GM12878 (cell line): ENCODE results near the gene CDH4. TPM values are rescaled to one million over a fixed set of nuclear protein-coding genes. Genes with fewer than 3 reads are reported as not detected.

Source experiments
- ATAC-seq: fragments of 200-7000 bp; cut with Tn5 transposase; 3 replicates; pipeline ENCODE4 v1.9.1; 2020; ENCODE audit warnings: mild to moderate bottlenecking, moderate library complexity
- BruUV-seq: library from RNA; stranded (reverse); fragments of 400-500 nt; replicated peaks from 2 replicates; lab custom pipeline; 2021; lab: Mats Ljungman, UMichigan
- CTCF ChIA-PET: fragments of 300-600 bp; sonication (Branson Sonifier 250); formaldehyde crosslinking; extraction: SDS; loops from one replicate; lab custom pipeline; 2021; ENCODE audit warnings: inconsistent platforms; lab: Yijun Ruan, JAX
- POLR2A ChIA-PET: fragments of 350-600 bp; formaldehyde crosslinking; extraction: SDS; loops from one replicate; lab custom pipeline; 2021; ENCODE audit warnings: inconsistent platforms; lab: Charles Lee
- RAD21 ChIA-PET: fragments of 300-600 bp; sonication (Branson Sonifier 250); formaldehyde crosslinking; loops from one replicate; lab custom pipeline; 2023; ENCODE audit warnings: antibody characterized with exemption; ENCODE audit not compliant: unreplicated experiment; lab: Charles Lee
- SMC1A ChIA-PET: fragments of 300-600 bp; sonication (Branson Sonifier 250); formaldehyde crosslinking; loops from one replicate; lab custom pipeline; 2023; ENCODE audit not compliant: unreplicated experiment, uncharacterized antibody; lab: Charles Lee
- DNase-seq: peaks from one replicate; pipeline ENCODE4 v3.0.0-alpha.2; 2011; ENCODE audit warnings: low read depth, low spot score
- FAIRE-seq: peaks from 3 replicates; lab custom pipeline; 2011; peaks lifted over from hg19 to GRCh38; lab: Jason Lieb, UNC
- H2AFZ ChIP-seq: 2 replicates; pipeline ENCODE4 v1.6.0; 2011; ENCODE audit warnings: low read depth, low read length, control low read depth; ENCODE audit not compliant: control insufficient read depth
- H3K27ac ChIP-seq: 2 replicates; pipeline ENCODE4 v1.5.1; 2011; ENCODE audit warnings: control low read depth; ENCODE audit not compliant: control insufficient read depth, insufficient read depth
- H3K27me3 ChIP-seq, 2 experiments: replicated peaks in 1 of 2; 2 replicates each; pipeline versions ENCODE4 v1.6.0 to v1.6.1; 2011; ENCODE audit warnings: low read length in 1 of 2; ENCODE audit not compliant: control insufficient read depth in 2 of 2, insufficient read depth in 2 of 2
- H3K36me3 ChIP-seq, 2 experiments: 2 replicates each; pipeline ENCODE4 v1.5.1; 2011; ENCODE audit warnings: low read length in 1 of 2; ENCODE audit not compliant: control insufficient read depth in 2 of 2, insufficient read depth in 2 of 2
- H3K4me1 ChIP-seq: 2 replicates; pipeline ENCODE4 v1.6.1; 2011; ENCODE audit warnings: mild to moderate bottlenecking, low read length, moderate library complexity, mixed read lengths; ENCODE audit not compliant: control insufficient read depth, insufficient read depth
- H3K4me2 ChIP-seq: 2 replicates; pipeline ENCODE4 v1.6.0; 2011; ENCODE audit warnings: control low read depth; ENCODE audit not compliant: control insufficient read depth, insufficient read depth
- H3K4me3 ChIP-seq: fragments of 200-600 bp; sonication (generic); 2 replicates; pipeline ENCODE4 v1.5.1; 2016
- H3K79me2 ChIP-seq: 2 replicates; pipeline ENCODE4 v1.6.0; 2011; ENCODE audit warnings: low read length; ENCODE audit not compliant: control insufficient read depth, insufficient read depth
- H3K9ac ChIP-seq: 2 replicates; pipeline ENCODE4 v1.8.0; 2011; ENCODE audit warnings: low read length, control low read depth, mixed read lengths; ENCODE audit not compliant: control insufficient read depth, insufficient read depth
- H3K9me3 ChIP-seq: replicated peaks from 3 replicates; pipeline ENCODE4 v1.5.1; 2011; ENCODE audit warnings: mild to moderate bottlenecking, low read length; ENCODE audit not compliant: control insufficient read depth, insufficient read depth
- H4K20me1 ChIP-seq: 2 replicates; pipeline ENCODE4 v1.6.0; 2011; ENCODE audit not compliant: control insufficient read depth, insufficient read depth
- E4F1 ChIP-seq: fragments of 450-650 bp; IDR thresholded peaks from 2 replicates; pipeline ENCODE4 v1.6.1; 2018; ENCODE audit warnings: borderline replicate concordance, mild to moderate bottlenecking; ENCODE audit not compliant: partially characterized antibody
- ETV6 ChIP-seq, 2 experiments: fragments of 450-650 bp in 1 of 2; IDR thresholded peaks in 1 of 2; conservative IDR thresholded peaks in 1 of 2; 2 replicates each; pipeline ENCODE4 v1.6.1; 2014; ENCODE audit warnings: antibody characterized with exemption in 1 of 2, borderline replicate concordance in 1 of 2, low read depth in 1 of 2, mild to moderate bottlenecking in 1 of 2, moderate library complexity in 1 of 2
- FOS ChIP-seq: IDR thresholded peaks from 3 replicates; pipeline ENCODE4 v1.6.1; 2011; ENCODE audit warnings: borderline replicate concordance; ENCODE audit not compliant: insufficient read length; ENCODE audit errors: extremely low read depth
- FOXK2 ChIP-seq: fragments of 450-650 bp; IDR thresholded peaks from 2 replicates; pipeline ENCODE4 v1.6.1; 2017; ENCODE audit warnings: mild to moderate bottlenecking, moderate library complexity
- GABPA ChIP-seq: IDR thresholded peaks from 2 replicates; pipeline ENCODE4 v1.6.1; 2014; ENCODE audit warnings: antibody characterized with exemption, low read depth, mild to moderate bottlenecking, inconsistent platforms
- GATAD2B ChIP-seq: fragments of 450-650 bp; conservative IDR thresholded peaks from 2 replicates; pipeline ENCODE4 v1.6.1; 2017; ENCODE audit warnings: low read depth, mild to moderate bottlenecking, moderate library complexity
- HDAC6 ChIP-seq: fragments of 200-600 bp; sonication (generic); IDR thresholded peaks from one replicate; pipeline ENCODE4 v1.8.0; 2017; ENCODE audit warnings: antibody characterized with exemption; ENCODE audit not compliant: unreplicated experiment
- JUND ChIP-seq: IDR thresholded peaks from 2 replicates; pipeline ENCODE4 v1.6.1; 2012; ENCODE audit warnings: low read depth, mild to moderate bottlenecking, low read length, improper control_type of control experiment, moderate library complexity
- MTA3 ChIP-seq: IDR thresholded peaks from 2 replicates; pipeline ENCODE4 v1.6.1; 2012; ENCODE audit warnings: low read length, inconsistent platforms, borderline replicate concordance
- MXI1 ChIP-seq: fragments of 150-350 bp; IDR thresholded peaks from 2 replicates; pipeline ENCODE4 v1.6.1; 2011; ENCODE audit warnings: low read depth, mild to moderate bottlenecking, inconsistent platforms, low read length, improper control_type of control experiment
- NBN ChIP-seq: fragments of 450-650 bp; IDR thresholded peaks from 2 replicates; pipeline ENCODE4 v1.6.1; 2016
- POLR2A ChIP-seq: IDR thresholded peaks from 2 replicates; pipeline ENCODE4 v1.6.1; 2011; ENCODE audit warnings: low read depth, mild to moderate bottlenecking, low read length
- RCOR1 ChIP-seq: conservative IDR thresholded peaks from 2 replicates; pipeline ENCODE4 v1.6.1; 2012; ENCODE audit warnings: low read depth, low read length, improper control_type of control experiment
- SREBF1 ChIP-seq: IDR thresholded peaks from 2 replicates; pipeline ENCODE4 v1.6.1; 2012; ENCODE audit warnings: mild to moderate bottlenecking, low read length
- SREBF2 ChIP-seq: IDR thresholded peaks from 2 replicates; pipeline ENCODE4 v1.6.1; 2012; ENCODE audit warnings: mild to moderate bottlenecking, low read length
- TCF3 ChIP-seq: IDR thresholded peaks from 2 replicates; pipeline ENCODE4 v1.6.1; 2012; ENCODE audit warnings: low read depth, mild to moderate bottlenecking, low read length, borderline replicate concordance; ENCODE audit not compliant: insufficient read depth
- ZBED1 ChIP-seq: IDR thresholded peaks from 2 replicates; pipeline ENCODE4 v1.6.1; 2016; ENCODE audit warnings: borderline replicate concordance
- ZNF24 ChIP-seq: fragments of 450-650 bp; IDR thresholded peaks from 2 replicates; pipeline ENCODE4 v1.6.1; 2017; ENCODE audit warnings: antibody characterized with exemption, mild to moderate bottlenecking
- ZZZ3 ChIP-seq: IDR thresholded peaks from 2 replicates; pipeline ENCODE4 v1.6.1; 2011; ENCODE audit warnings: low read depth; ENCODE audit not compliant: control insufficient read depth, insufficient read length
- WGBS: methylation state at CpG from one replicate; pipeline ENCODE4 v1.1.6; 2016; ENCODE audit warnings: low lambda C conversion rate; ENCODE audit not compliant: insufficient replicate concordance, insufficient coverage; ENCODE audit errors: missing lambda C conversion rate; 5-methylcytosine and 5-hydroxymethylcytosine counted together
- in situ Hi-C: fragments of 300-500 bp; cut with MboI; formaldehyde crosslinking; loops from 9 replicates; pipeline ENCODE4 v1.14.3; 2018; ENCODE audit warnings: mixed read lengths
- intact Hi-C: fragments of 100-400 bp; cut with micrococcal nuclease; formaldehyde crosslinking; loops from one replicate; pipeline ENCODE4 v1.14.2; 2022; ENCODE audit not compliant: unreplicated experiment
- polyA plus RNA-seq, 11 experiments: library from polyadenylated mRNA; depleted of rRNA in 4 of 11; unstranded in 6 of 11; stranded (reverse) in 5 of 11; fragments of >200 nt; fragmentation: Nextera tagmentation in 4 of 11; fragmentation: Illumina TruSeq in 1 of 11; extraction: Ambion mirVana in 4 of 11; extraction: Trizol in 1 of 11; gene quantifications; 1 replicate in 1 of 11; 2 replicates in 10 of 11; pipeline versions ENCODE4 v1.2.1 to v1.2.3, GENCODE V29; 2011 to 2016; ENCODE audit warnings: inconsistent platforms in 2 of 11, missing spikeins in 2 of 11, low read depth in 1 of 11
- total RNA-seq, 4 experiments: library from RNA; depleted of rRNA in 3 of 4; stranded (reverse); fragments of >200 nt in 3 of 4; fragmentation: Illumina TruSeq in 1 of 4; extraction: Trizol in 1 of 4; gene quantifications; 2 replicates each; pipeline versions ENCODE4 v1.2.1 to v1.2.3, GENCODE V29; 2013 to 2021
- TF ChIP-seq, protein P1 (sequence below), 3 experiments: IDR thresholded peaks in 2 of 3; conservative IDR thresholded peaks in 1 of 3; 2 replicates each; pipeline ENCODE4 v1.5.1; 2011; ENCODE audit warnings: low read depth in 3 of 3, low read length in 3 of 3, mild to moderate bottlenecking in 3 of 3, control low read depth in 2 of 3, moderate library complexity in 2 of 3, inconsistent platforms in 1 of 3, mixed read lengths in 1 of 3; ENCODE audit not compliant: control insufficient read depth in 2 of 3, insufficient read depth in 1 of 3; ENCODE audit errors: extremely low read depth in 1 of 3

CDH4 gene
- total and polyA plus RNA-seq, 10 of the 15 experiments (the other 5 are each of a cell fraction or from before 2014, with no cell fraction given): not detected

- H3K9me3 ChIP-seq: no peaks in the 10 kb centered on the region; the same call in 2 of the 3 replicates
- no peak overlapping the region for H2AFZ ChIP-seq
- no peak for DNase-seq
- H3K79me2 ChIP-seq: no peaks in the 10 kb centered on the region
- TF ChIP-seq POLR2A: no peak
- TF ChIP-seq GABPA: no peak
- no peak for TF ChIP-seq SREBF1
- no peak for TF ChIP-seq MXI1
- TF ChIP-seq ZZZ3: no peak
- no peak for TF ChIP-seq ETV6 (conservative IDR thresholded peaks at IDR 0.05 in 1 of 2, IDR thresholded peaks at IDR 0.05 in 1 of 2; ENCODE audit: borderline replicate concordance in 1 of 2, low read depth in 1 of 2)
- no peak for TF ChIP-seq GATAD2B
- no peak for TF ChIP-seq ZBED1
- TF ChIP-seq HDAC6: no peak
- TF ChIP-seq MTA3: no peak
- no peak for TF ChIP-seq FOS
- TF ChIP-seq JUND: no peak
- no peak for TF ChIP-seq RCOR1
- no peak for TF ChIP-seq NBN
- no peak for TF ChIP-seq SREBF2
- TF ChIP-seq E4F1: no peak
- no peak for TF ChIP-seq TCF3
- TF ChIP-seq, protein P1, sequence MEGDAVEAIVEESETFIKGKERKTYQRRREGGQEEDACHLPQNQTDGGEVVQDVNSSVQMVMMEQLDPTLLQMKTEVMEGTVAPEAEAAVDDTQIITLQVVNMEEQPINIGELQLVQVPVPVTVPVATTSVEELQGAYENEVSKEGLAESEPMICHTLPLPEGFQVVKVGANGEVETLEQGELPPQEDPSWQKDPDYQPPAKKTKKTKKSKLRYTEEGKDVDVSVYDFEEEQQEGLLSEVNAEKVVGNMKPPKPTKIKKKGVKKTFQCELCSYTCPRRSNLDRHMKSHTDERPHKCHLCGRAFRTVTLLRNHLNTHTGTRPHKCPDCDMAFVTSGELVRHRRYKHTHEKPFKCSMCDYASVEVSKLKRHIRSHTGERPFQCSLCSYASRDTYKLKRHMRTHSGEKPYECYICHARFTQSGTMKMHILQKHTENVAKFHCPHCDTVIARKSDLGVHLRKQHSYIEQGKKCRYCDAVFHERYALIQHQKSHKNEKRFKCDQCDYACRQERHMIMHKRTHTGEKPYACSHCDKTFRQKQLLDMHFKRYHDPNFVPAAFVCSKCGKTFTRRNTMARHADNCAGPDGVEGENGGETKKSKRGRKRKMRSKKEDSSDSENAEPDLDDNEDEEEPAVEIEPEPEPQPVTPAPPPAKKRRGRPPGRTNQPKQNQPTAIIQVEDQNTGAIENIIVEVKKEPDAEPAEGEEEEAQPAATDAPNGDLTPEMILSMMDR (IDR thresholded peaks at IDR 0.05 in 2 of 3, conservative IDR thresholded peaks at IDR 0.05 in 1 of 3; ENCODE audit: control insufficient read depth in 2 of 3, extremely low read depth in 1 of 3, insufficient read depth in 1 of 3, low read depth in 3 of 3, low read length in 3 of 3): no peak
- no peak for TF ChIP-seq FOXK2
- TF ChIP-seq ZNF24: no peak
- no peak for ATAC-seq
- intact Hi-C loops (no loop called here), in situ Hi-C loops (loop anchor here (5.0 kb wide), 1 partner anchor 50 kb away; no protein-coding TSS in a partner anchor)
- ChIA-PET SMC1A (no interaction called here), POLR2A (no interaction called here), CTCF (no interaction called here), RAD21 (no interaction called here)
- H3K4me3 ChIP-seq: no peak overlapping the region
- H3K27me3 ChIP-seq: no peaks in the 10 kb centered on the region; a peak in 1 of 4 replicates
- H3K27ac ChIP-seq: no peak overlapping the region
- no peak overlapping the region for H3K4me2 ChIP-seq
- H3K9ac ChIP-seq: no peak overlapping the region
- H4K20me1 ChIP-seq: no peaks in the 10 kb centered on the region
- BruUV-seq: no TSS peak
- WGBS: 44% methylated on average over 10 of the region's 10 CpGs
- H3K4me1 ChIP-seq: no peaks in the 10 kb centered on the region
- FAIRE-seq: no peak
- H3K36me3 ChIP-seq: no peaks in the 10 kb centered on the region
These were observed 605.3 kb downstream of the CDH4 start for GRCh38 chr20:61857414-61857775.
